RWPE1 (cell line): ENCODE measurements around the gene CDKN2C.

Source experiments
- CTCF ChIA-PET: fragments of 350-600 bp; sonication (Branson Sonifier 250); formaldehyde crosslinking; extraction: SDS; loops from one replicate; lab custom pipeline; 2021; lab: Yijun Ruan, JAX
- POLR2A ChIA-PET: fragments of 400-600 bp; formaldehyde crosslinking; extraction: SDS; loops from one replicate; lab custom pipeline; 2020; ENCODE audit warnings: antibody characterized with exemption; ENCODE audit not compliant: low non-redundant PET; lab: Yijun Ruan, JAX
- DNase-seq: peaks from one replicate; pipeline ENCODE4 v3.0.0; 2012; ENCODE audit warnings: low spot score
- H3K27ac ChIP-seq: fragments of 450-650 bp; 2 replicates; pipeline ENCODE4 v1.5.1; 2017
- TF ChIP-seq, protein P1 (sequence below): fragments of 450-650 bp; conservative IDR thresholded peaks from 2 replicates; pipeline ENCODE4 v1.5.1; 2017; ENCODE audit warnings: low read depth, mild to moderate bottlenecking

Gene CDKN2C

DNA sequence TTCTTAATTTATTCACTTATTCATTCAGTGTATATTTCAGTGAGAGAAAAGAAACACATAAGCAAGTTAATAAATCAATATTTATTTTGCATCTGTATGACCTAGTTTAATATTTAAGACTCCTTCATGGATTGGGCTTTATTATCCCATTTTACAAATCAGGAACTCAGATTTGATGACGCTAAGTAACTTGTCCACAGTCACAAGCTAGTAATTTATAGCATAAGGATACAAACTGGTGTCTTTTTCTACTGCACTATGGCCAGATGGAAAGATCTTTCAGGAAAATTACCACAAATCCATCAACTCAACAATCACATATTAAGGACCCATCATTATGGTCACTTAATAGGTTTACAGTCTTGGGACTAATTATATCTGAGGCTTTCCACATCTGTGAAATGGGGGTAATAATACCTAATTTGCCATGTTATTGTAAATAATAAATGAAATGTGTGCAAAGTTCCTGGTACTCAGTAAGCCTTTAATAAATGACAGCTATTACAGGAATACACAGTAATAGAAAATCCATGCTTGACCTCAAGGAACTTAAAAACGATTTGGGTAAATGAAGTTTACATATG lies 13.3 kb downstream of the CDKN2C start:
- TF ChIP-seq, protein P1, sequence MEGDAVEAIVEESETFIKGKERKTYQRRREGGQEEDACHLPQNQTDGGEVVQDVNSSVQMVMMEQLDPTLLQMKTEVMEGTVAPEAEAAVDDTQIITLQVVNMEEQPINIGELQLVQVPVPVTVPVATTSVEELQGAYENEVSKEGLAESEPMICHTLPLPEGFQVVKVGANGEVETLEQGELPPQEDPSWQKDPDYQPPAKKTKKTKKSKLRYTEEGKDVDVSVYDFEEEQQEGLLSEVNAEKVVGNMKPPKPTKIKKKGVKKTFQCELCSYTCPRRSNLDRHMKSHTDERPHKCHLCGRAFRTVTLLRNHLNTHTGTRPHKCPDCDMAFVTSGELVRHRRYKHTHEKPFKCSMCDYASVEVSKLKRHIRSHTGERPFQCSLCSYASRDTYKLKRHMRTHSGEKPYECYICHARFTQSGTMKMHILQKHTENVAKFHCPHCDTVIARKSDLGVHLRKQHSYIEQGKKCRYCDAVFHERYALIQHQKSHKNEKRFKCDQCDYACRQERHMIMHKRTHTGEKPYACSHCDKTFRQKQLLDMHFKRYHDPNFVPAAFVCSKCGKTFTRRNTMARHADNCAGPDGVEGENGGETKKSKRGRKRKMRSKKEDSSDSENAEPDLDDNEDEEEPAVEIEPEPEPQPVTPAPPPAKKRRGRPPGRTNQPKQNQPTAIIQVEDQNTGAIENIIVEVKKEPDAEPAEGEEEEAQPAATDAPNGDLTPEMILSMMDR, result no peak
- DNase-seq, result no peak
- POLR2A ChIA-PET, result no interaction called here

DNA sequence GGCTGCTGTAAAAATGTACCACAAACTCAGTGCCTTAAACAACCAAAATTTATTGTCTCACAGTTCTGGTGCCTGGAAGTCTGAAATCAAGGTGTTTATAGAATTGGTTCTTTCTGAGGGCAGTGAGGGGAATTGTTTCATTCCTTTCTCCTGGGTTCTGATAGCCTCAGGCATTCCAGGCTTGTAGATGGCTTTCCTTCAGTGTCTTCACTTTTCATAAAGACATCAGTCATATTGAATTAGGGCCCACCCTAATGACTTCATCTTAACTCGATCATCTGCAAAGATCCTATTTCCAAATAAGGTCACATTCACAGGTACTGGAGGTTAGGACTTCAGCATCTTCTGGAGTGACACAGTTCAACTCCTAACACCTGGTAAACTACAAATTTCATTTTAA lies 15.0 kb downstream of the CDKN2C start:
- DNase-seq, result no peak
- POLR2A ChIA-PET, result no interaction called here
- TF ChIP-seq, protein P1, result no peak
- no peak overlapping the region for H3K27ac ChIP-seq
- CTCF ChIA-PET, result no interaction called here

More for the DNA sequence above, 13.3 kb downstream of the CDKN2C start:
- CTCF ChIA-PET, result no interaction called here
- no peak overlapping the region for H3K27ac ChIP-seq

DNA sequence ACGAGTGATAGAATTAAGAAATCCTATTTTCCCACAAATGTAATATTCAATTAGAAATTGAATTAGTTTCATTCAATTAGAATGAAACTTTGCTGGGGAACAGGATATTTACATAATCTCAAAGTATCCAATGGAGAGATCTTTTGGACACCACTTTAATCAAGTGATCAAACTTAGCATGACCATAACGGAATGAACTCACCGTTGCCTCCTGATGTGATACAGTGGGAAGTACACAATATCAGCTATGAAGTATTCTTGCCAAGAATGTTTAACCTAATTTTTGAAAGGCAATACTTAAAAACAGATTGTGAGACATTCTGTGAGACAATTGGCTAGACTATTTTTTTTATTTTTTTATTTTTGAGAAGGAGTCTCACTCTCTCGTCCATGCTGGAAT lies 16.6 kb downstream of the CDKN2C start:
- CTCF ChIA-PET, result interaction anchor here (0.6 kb wide), 1 partner anchor 506 kb away, joined by 3 read pairs; no protein-coding TSS in a partner anchor
- no peak overlapping the region for H3K27ac ChIP-seq
- no peak for DNase-seq
- POLR2A ChIA-PET, result no interaction called here
- TF ChIP-seq, protein P1, result no peak

DNA sequence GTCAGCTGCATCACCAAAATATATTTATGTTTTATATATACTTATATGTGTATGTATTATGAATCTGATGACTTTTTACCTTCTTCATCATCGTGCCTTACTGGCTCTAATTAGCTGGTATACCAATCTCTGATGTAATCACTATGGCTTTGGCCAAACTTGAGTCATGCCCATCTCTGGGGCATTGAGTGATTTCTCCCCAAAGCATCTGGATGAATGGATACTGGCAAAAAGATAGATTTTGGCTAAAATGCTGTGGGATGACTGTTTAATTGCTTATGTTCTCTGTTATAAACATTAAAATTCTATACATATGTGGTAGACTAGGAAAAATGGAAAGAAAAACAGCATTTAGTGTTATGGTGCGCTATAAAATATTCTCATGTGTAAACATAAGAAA lies 19.6 kb downstream of the CDKN2C start:
- TF ChIP-seq, protein P1, result no peak
- DNase-seq, result no peak
- ChIA-PET CTCF (no interaction called here), POLR2A (no interaction called here)
- H3K27ac ChIP-seq, result no peak overlapping the region

DNA sequence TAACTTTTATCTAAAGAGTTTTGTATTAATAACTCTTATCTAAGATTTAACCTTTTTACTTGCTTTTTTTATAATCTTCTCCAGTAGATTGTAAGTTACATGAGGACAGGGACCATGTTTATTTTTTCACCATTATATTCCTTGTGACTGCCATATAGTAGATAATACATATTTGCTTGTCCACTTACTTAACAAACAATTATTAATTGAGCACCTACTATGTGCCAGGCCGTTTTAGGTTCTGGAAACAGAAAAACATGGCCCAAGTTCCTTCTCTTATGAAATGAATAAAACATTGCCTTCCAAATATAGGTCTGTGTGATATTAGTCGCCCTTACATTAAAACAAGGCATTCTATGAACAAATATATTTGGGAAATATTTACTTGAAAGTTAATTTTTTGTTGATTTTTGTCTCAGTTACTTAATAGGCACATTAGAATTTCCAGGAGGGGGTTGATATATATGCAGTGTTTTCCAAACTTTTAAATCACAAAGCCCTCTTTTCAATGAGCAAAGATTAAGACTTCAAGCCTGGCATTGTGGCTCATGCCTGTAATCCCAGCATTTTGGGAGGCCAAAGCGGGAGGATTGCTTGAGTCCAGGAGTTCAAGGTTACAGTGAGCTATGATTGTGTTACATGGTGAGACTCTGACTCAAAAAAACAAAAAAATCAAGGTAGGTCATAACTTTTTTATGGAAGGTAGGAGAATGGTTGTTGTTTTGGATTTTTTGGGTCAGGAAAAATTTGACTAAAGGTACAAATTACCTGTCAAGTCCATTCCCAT lies 22.7 kb downstream of the CDKN2C start:
- POLR2A ChIA-PET, result no interaction called here
- DNase-seq, result no peak
- CTCF ChIA-PET, result no interaction called here
- no peak overlapping the region for H3K27ac ChIP-seq
- TF ChIP-seq, protein P1, result no peak

DNA sequence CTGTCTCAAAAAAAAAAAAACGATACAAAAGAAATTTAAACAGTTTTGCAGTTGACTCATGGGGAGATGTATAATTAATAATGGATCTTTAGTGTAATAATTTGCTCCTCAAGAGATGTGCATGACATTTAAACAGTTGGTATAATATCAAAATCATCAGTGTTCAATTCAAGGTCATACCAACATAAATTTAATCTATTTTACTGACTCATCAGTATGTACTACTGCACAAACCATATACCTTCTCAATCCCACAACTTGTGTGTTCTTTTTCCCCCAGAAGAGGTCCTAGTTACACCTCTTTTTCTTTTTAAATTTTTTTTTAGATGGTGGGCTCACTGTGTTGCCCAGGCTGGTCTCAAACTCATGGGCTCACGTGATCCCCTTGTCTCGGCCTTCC lies 23.6 kb downstream of the CDKN2C start:
- TF ChIP-seq, protein P1, result no peak
- ChIA-PET POLR2A (no interaction called here), CTCF (interaction anchor here (0.6 kb wide), 1 partner anchor 28 kb away, joined by 7 read pairs; no protein-coding TSS in a partner anchor)
- H3K27ac ChIP-seq, result no peak overlapping the region
- no peak for DNase-seq
